BLaER1 treated with 17β-estradiol and CSF1 and Interleukin-3, amounts not matched to agents 10 nM and 100 nM (cell line): ENCODE results near the gene KCTD6.

Experiments used
- H3K27ac ChIP-seq, 11 experiments: shearing (Covaris generic); formaldehyde crosslinking; 2 replicates each; pipeline ENCODE4 v1.8.1; 2022
- H3K27me3 ChIP-seq, 11 experiments: shearing (Covaris generic); formaldehyde crosslinking; 2 replicates each; pipeline ENCODE4 v1.8.1; 2022
- H3K36me3 ChIP-seq, 11 experiments: shearing (Covaris generic); formaldehyde crosslinking; 2 replicates each; pipeline ENCODE4 v1.8.1; 2022
- H3K4me1 ChIP-seq, 10 experiments: shearing (Covaris generic); formaldehyde crosslinking; 2 replicates each; pipeline ENCODE4 v1.8.1; 2022
- H3K4me2 ChIP-seq, 11 experiments: shearing (Covaris generic); formaldehyde crosslinking; 2 replicates each; pipeline ENCODE4 v1.8.1; 2022
- H3K4me3 ChIP-seq, 10 experiments: shearing (Covaris generic); formaldehyde crosslinking; 2 replicates each; pipeline ENCODE4 v1.8.1; 2022
- H3K9ac ChIP-seq, 11 experiments: shearing (Covaris generic); formaldehyde crosslinking; 2 replicates each; pipeline ENCODE4 v1.8.1; 2022
- H3K9me3 ChIP-seq, 11 experiments: shearing (Covaris generic); formaldehyde crosslinking; replicated peaks in 1 of 11; 2 replicates each; pipeline ENCODE4 v1.8.1; 2022
- H4K20me1 ChIP-seq, 11 experiments: shearing (Covaris generic); formaldehyde crosslinking; 2 replicates each; pipeline ENCODE4 v1.8.1; 2022
- Cebpa-rat ChIP-seq, 11 experiments: shearing (Covaris generic); IDR thresholded peaks; 2 replicates each; pipeline ENCODE4 v1.8.1; 2022

The KCTD6 gene

DNA sequence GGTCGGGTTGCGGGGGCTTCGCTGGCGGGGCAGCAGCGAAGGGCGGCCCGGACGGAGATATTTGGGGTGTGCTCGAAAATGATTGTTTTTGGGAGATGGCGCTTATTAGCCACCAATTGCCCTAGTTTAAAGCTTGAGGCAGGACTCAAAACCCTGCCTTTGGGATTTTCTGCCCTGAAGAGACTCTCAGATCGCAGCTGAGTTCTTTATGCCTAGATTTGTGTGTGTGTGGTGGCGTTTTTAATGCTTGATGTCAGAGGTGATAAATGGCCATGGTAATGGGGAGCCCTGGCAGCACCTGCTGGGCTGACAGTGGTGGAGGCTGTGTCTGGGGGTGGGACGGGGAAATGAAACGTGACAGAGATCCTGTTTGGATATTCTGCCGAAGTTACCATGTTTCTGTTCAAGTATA, 604 bp downstream of the KCTD6 start:
- Histone ChIP-seq H3K4me3 (peak overlapping the region; percentile 87 to 98 (median 94)), H3K27ac (peak overlapping the region; percentile 62 to 89 (median 83)), H3K4me1 (peaks cover 30 to 59% (median 40%) of the 10 kb centered on the region in 10 experiments), H3K27me3 (no peaks in the 10 kb centered on the region), H3K36me3 (no peaks in the 10 kb centered on the region), H3K9me3 (no peaks in the 10 kb centered on the region), H3K9ac (peak overlapping the region; percentile 84 to 93 (median 89)), H3K4me2 (peak overlapping the region; percentile 83 to 98 (median 94)), H4K20me1 (peaks cover 27 to 52% (median 49%) of the 10 kb centered on the region in 11 experiments; a peak in 18 of 22 replicates)
- no peak for TF ChIP-seq Cebpa-rat (IDR thresholded peaks at IDR 0.05)

DNA sequence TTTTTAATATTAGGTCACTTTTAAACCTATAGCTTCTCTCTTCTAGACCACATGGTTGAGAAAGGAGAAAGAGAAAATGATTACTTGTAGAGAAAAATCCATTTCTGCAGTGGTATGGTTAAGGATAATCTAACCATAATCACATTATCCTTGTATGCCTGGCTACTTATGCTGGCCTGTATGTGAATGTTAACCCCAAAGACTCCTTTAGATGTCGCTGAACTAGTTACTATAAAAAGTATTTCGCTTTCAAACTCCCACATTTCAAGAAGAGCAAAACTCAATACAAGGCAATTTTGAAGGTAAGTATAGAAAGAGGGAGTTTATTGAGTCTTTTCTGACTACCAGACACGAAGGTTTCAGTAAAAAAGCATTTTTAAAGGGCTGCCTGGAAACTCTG, 2.2 kb downstream of the KCTD6 start:
- no peak for TF ChIP-seq Cebpa-rat (IDR thresholded peaks at IDR 0.05)
- no peak overlapping the region for H3K27ac ChIP-seq
- peak overlapping the region in 3 of 11 experiments; percentile 12 to 93 (median 92); a peak in 5 of 22 replicates for H3K9ac ChIP-seq
- peaks cover 0 to 6% (median under 1%) of the 10 kb centered on the region in 11 experiments; a peak in 5 of 22 replicates for H3K36me3 ChIP-seq
- peak overlapping the region; percentile 83 to 98 (median 94) for H3K4me2 ChIP-seq
- peak overlapping the region in 1 of 10 experiments; percentile 96; a peak in 1 of 20 replicates for H3K4me3 ChIP-seq
- H4K20me1 ChIP-seq, result peaks cover 34 to 68% (median 63%) of the 10 kb centered on the region in 11 experiments; a peak in 18 of 22 replicates
- no peaks in the 10 kb centered on the region for H3K27me3 ChIP-seq
- peaks cover 26 to 53% (median 44%) of the 10 kb centered on the region in 10 experiments for H3K4me1 ChIP-seq
- no peaks in the 10 kb centered on the region for H3K9me3 ChIP-seq

DNA sequence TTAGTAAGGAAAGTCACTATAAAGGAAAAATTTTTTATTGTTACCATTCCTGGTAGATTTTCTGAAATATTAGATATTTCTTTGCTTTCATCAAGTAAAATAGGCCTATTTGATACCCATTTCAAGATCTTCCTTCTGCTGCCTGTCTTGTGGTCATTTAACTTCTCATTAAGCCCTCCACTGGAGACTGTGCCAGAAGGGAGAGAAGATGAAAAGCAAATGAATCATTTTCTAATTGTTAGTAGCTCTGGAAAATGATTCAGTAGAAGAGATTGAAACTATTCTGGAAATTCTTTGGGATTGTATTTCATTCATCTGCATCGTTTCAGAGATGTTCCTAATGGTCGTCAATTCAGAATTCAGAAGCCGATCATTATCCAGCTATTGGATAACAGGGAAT, 3.2 kb downstream of the KCTD6 start:
- H3K27me3 ChIP-seq, result no peaks in the 10 kb centered on the region
- H3K36me3 ChIP-seq, result peaks cover 7 to 16% (median 10%) of the 10 kb centered on the region in 11 experiments; a peak in 18 of 22 replicates
- H3K4me3 ChIP-seq, result no peak overlapping the region
- H3K4me2 ChIP-seq, result peak overlapping the region in 4 of 11 experiments; percentile 8 to 98 (median 94); a peak in 8 of 22 replicates
- TF ChIP-seq Cebpa-rat (IDR thresholded peaks at IDR 0.05), result no peak
- no peak overlapping the region for H3K27ac ChIP-seq
- H3K9me3 ChIP-seq, result no peaks in the 10 kb centered on the region
- H3K9ac ChIP-seq, result 0 out of 22 replicates have a peak overlapping the region, but pooled peaks of 1 of the 11 experiments have one; percentile 26
- H3K4me1 ChIP-seq, result peaks cover 26 to 53% (median 42%) of the 10 kb centered on the region in 10 experiments
- H4K20me1 ChIP-seq, result peaks cover 34 to 74% (median 64%) of the 10 kb centered on the region in 11 experiments; a peak in 18 of 22 replicates

DNA sequence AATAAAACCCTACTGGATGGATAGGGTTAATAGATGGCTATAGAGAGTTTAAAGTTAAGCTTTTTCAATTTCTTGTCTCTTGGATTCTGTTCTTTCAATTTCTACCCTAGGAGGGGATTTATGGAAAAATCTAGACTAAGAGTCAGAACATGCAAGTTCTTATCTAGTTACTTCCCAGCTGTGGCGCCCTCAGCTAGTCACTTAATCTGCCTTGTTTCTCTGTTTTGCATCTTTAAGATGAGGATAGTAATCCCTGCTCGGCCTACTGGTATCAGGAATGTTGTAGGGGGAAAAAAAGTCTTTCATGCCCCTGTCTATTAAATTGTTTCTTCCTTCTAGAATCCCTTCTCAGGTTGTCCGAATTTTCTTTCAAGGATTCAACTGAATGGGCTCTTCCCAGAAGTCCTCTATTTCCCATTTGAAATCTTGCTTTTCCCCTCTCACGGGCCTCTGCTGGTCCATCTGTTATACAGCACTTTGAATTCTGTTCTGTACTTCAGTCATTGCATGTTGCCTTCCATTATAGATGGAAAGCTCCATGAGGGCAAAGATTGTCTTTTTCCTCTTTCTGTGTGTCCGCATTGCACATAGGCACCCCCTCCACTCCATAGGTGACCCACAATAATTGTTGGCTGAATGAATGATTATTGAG, 4.4 kb downstream of the KCTD6 start:
- no peak overlapping the region for H3K9ac ChIP-seq
- H3K27me3 ChIP-seq, result no peaks in the 10 kb centered on the region
- H3K4me3 ChIP-seq, result no peak overlapping the region
- no peaks in the 10 kb centered on the region for H3K9me3 ChIP-seq
- peaks cover 34 to 76% (median 64%) of the 10 kb centered on the region in 11 experiments; a peak in 18 of 22 replicates for H4K20me1 ChIP-seq
- peak overlapping the region in 4 of 11 experiments; percentile 6 to 15 (median 11); a peak in 2 of 22 replicates for H3K4me2 ChIP-seq
- H3K27ac ChIP-seq, result no peak overlapping the region
- peaks cover 19 to 29% (median 22%) of the 10 kb centered on the region in 11 experiments for H3K36me3 ChIP-seq
- no peak for TF ChIP-seq Cebpa-rat (IDR thresholded peaks at IDR 0.05)
- H3K4me1 ChIP-seq, result peaks cover 20 to 48% (median 34%) of the 10 kb centered on the region in 10 experiments

DNA sequence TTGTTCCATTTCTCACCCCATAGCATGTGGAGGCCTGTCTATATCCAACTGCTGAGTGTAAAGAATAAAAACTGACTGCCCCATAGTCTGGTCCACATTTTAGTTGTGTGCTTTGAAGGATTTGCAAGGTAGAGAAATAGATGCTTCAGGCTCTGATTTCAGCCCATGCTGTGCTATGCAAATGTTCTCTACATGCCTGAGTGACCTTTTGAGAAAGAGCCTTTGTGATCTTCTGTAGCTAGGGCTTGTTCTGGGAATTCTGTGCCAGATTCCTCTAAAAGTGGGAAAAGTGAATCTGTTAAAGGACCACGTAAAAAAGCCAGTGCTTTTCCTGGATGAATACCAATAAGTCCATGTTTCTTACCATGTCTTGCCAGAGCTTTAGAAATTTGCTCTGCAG, 5.2 kb downstream of the KCTD6 start:
- peak overlapping the region in 7 of 11 experiments; percentile 4 to 16 (median 7); a peak in 5 of 22 replicates for H3K4me2 ChIP-seq
- peaks cover 18 to 48% (median 36%) of the 10 kb centered on the region in 10 experiments for H3K4me1 ChIP-seq
- no peak overlapping the region for H3K27ac ChIP-seq

DNA sequence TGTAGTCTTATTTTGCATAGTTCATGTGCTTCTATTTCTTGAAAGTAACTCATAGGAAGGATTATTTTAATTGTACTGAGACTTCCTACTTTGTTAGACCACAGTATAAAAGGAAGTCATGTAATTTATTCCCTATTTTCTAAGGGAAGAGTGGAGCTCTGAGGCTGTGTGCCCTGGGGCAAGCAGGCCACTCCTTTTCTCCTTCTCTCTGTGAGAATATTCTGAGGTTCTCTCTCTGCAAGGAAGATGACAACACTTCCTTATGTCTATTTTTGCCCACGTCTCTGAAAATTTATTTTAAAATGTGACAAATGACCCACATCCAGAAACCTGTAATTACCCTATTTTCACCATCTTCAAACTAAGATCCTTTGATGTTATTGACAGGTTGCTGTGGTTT, 11.0 kb downstream of the KCTD6 start:
- peaks cover 24 to 60% (median 33%) of the 10 kb centered on the region in 11 experiments for H3K36me3 ChIP-seq
- H3K4me3 ChIP-seq, result no peak overlapping the region
- peaks cover 3 to 33% (median 12%) of the 10 kb centered on the region in 11 experiments; a peak in 15 of 22 replicates for H4K20me1 ChIP-seq
- H3K9me3 ChIP-seq, result no peaks in the 10 kb centered on the region
- peak overlapping the region in 2 of 11 experiments; percentile 13 to 18; a peak in 3 of 22 replicates for H3K27ac ChIP-seq
- peak overlapping the region in 2 of 11 experiments; percentile 2 to 24; a peak in 2 of 22 replicates for H3K9ac ChIP-seq
- H3K4me2 ChIP-seq, result peak overlapping the region; percentile 38 to 77 (median 56); a peak in 20 of 22 replicates
- no peak for TF ChIP-seq Cebpa-rat (IDR thresholded peaks at IDR 0.05)
- peaks cover 15 to 30% (median 21%) of the 10 kb centered on the region in 10 experiments for H3K4me1 ChIP-seq
- H3K27me3 ChIP-seq, result no peaks in the 10 kb centered on the region

More for the DNA sequence above, 5.2 kb downstream of the KCTD6 start:
- Histone ChIP-seq H3K9ac (no peak overlapping the region), H3K4me3 (no peak overlapping the region), H4K20me1 (peaks cover 34 to 76% (median 63%) of the 10 kb centered on the region in 11 experiments; a peak in 18 of 22 replicates), H3K27me3 (no peaks in the 10 kb centered on the region), H3K9me3 (no peaks in the 10 kb centered on the region), H3K36me3 (peaks cover 24 to 34% (median 28%) of the 10 kb centered on the region in 11 experiments)
- TF ChIP-seq Cebpa-rat (IDR thresholded peaks at IDR 0.05), result no peak

DNA sequence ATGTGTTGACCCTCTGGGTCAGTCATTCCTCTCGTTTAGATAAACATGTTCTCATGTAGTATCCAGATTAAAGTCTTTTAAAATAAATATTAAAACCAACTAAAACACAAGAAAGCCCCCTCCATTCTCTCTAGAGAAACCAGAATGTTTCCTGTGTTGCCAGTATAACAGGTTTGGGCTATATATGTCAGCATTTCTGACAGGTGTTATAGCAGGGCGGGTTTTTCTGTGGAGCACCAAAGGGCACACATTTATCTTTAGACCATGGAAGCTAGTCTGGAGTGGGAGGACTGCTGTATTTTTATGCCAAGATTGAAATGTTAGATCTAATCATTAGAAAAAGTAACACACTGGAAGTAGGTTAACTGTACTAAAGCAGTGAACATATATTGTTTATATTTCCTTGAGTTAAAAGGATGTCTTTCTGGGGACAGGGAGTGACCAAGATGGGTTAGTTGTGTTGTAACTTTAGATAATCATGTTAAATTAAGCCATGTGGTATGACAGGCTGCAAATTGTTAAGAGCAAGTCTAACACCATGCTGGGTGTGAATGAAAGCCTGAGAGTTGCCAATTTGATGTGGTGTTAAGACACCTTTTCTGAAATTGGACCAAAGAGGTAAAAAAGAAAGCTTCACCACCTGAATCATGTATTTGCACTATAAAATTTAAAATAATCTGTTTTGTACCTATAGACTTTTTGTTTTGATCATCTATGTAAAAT, 15.6 kb downstream of the KCTD6 start:
- Histone ChIP-seq H3K9ac (no peak overlapping the region), H3K4me3 (no peak overlapping the region), H3K36me3 (peaks cover 0 to 22% (median 8%) of the 10 kb centered on the region in 11 experiments; a peak in 8 of 22 replicates), H4K20me1 (peaks cover 0 to 11% (median 0%) of the 10 kb centered on the region in 11 experiments; a peak in 3 of 22 replicates), H3K4me1 (peaks cover 6 to 17% (median 10%) of the 10 kb centered on the region in 10 experiments), H3K9me3 (no peaks in the 10 kb centered on the region), H3K27me3 (no peaks in the 10 kb centered on the region), H3K4me2 (no peak overlapping the region), H3K27ac (no peak overlapping the region)
- TF ChIP-seq Cebpa-rat (IDR thresholded peaks at IDR 0.05), result no peak

DNA sequence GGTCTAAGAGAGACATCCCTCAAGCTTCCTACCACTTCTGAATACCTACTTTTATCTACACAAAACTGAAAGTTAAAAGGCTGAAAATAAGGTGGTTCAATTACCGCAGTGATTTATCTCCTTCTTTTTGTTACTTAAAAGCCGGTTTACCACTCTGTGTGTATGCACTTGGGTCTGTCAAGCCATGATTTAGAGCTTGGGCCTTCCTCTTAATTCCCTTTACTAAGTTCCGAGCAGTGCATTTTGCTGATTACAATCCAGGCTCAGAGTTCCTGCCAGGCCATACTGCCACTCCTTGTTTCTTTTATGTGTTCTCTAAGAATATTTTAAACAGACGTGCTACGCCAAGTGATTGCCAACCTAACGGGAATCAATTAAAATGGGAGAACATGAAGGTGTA, 16.5 kb downstream of the KCTD6 start:
- no peak overlapping the region for H3K4me3 ChIP-seq
- no peak overlapping the region for H3K4me2 ChIP-seq
- H4K20me1 ChIP-seq, result peaks cover 0 to 9% (median 0%) of the 10 kb centered on the region in 11 experiments; a peak in 2 of 22 replicates
- no peaks in the 10 kb centered on the region for H3K9me3 ChIP-seq
- TF ChIP-seq Cebpa-rat (IDR thresholded peaks at IDR 0.05), result no peak
- H3K9ac ChIP-seq, result no peak overlapping the region
- peaks cover 0 to 8% (median 1%) of the 10 kb centered on the region in 10 experiments; a peak in 11 of 20 replicates for H3K4me1 ChIP-seq
- H3K36me3 ChIP-seq, result peaks cover 0 to 13% (median 7%) of the 10 kb centered on the region in 11 experiments; a peak in 8 of 22 replicates
- H3K27ac ChIP-seq, result no peak overlapping the region
- H3K27me3 ChIP-seq, result no peaks in the 10 kb centered on the region
